Peyer's patch (tissue), 4 donors: Measurements from ENCODE around the gene CACNA2D2.

ENCODE experiments used
- POLR2A ChIP-seq, 2 donors: fragments of 450-650 bp; IDR thresholded peaks; one replicate each; pipeline ENCODE4 v1.5.1; 2017; ENCODE audit warnings: antibody characterized with exemption in 2 of 2, mild to moderate bottlenecking in 2 of 2, moderate library complexity in 2 of 2
- TF ChIP-seq, protein P1 (sequence below), 6 experiments: fragments of 450-650 bp in 4 of 6; fragments of 200-600 bp in 2 of 6; sonication (generic) in 1 of 6; IDR thresholded peaks; one replicate each; pipeline ENCODE4 v1.5.1; 2017 to 2019; ENCODE audit warnings: antibody characterized with exemption in 6 of 6, mild to moderate bottlenecking in 3 of 6, moderate library complexity in 1 of 6

DNA sequence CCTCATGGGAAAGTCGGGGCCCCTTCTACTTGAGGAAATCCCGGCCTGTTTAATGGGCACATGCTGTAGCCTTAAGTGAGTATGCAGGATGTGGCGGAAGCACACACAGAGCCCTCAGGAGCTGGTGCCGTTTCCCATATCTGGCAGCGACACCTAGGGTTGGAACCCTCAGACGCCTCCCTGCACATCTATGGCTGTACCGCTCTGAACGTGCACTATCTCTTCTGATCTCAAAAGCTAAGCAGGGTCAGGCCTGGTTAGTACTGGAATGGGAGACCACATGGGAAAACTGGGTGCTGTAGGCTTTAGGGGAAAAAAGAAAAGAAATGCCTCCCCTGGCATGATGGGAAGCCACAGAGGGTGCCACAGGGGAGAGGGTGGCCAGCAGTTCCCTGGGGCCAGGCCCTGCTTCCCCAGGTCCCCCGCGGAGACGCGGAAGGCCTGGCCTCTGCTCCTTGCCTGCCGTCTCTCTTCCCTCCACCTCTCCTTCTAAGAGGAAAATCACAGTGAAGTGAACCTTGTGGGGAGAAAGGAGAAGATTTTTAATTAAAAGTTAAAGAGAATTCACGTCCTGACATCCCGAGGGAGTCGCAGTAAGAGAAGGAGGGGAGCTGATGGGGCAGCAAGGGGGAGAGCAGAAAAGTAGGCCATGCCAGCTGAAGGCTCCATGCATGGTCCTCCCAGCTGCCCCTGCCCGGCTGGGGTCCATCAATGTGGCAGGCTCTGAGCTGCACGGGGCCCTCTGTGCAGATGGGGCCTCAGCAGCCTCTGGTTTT is 83.7 kb downstream of the CACNA2D2 start:
- TF ChIP-seq, protein P1, sequence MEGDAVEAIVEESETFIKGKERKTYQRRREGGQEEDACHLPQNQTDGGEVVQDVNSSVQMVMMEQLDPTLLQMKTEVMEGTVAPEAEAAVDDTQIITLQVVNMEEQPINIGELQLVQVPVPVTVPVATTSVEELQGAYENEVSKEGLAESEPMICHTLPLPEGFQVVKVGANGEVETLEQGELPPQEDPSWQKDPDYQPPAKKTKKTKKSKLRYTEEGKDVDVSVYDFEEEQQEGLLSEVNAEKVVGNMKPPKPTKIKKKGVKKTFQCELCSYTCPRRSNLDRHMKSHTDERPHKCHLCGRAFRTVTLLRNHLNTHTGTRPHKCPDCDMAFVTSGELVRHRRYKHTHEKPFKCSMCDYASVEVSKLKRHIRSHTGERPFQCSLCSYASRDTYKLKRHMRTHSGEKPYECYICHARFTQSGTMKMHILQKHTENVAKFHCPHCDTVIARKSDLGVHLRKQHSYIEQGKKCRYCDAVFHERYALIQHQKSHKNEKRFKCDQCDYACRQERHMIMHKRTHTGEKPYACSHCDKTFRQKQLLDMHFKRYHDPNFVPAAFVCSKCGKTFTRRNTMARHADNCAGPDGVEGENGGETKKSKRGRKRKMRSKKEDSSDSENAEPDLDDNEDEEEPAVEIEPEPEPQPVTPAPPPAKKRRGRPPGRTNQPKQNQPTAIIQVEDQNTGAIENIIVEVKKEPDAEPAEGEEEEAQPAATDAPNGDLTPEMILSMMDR (IDR thresholded peaks at IDR 0.05) = no peak
- TF ChIP-seq POLR2A (IDR thresholded peaks at IDR 0.05) = no peak
